Mucosa of descending colon (tissue), 3 donors: Measurements from ENCODE around the gene PLCB4. TPM values are rescaled to one million over a fixed set of nuclear protein-coding genes. Genes with fewer than 3 reads are reported as not detected.

Experiments used
- ATAC-seq: fragments of 200-7000 bp; cut with Tn5 transposase; one replicate; pipeline ENCODE4 v1.9.1; 2020; ENCODE audit warnings: mild to moderate bottlenecking, moderate library complexity
- DNase-seq, 3 donors: peaks; one replicate each; pipeline ENCODE4 v3.0.0-alpha.2; 2020
- H3K36me3 ChIP-seq: fragments of 200-600 bp; one replicate; pipeline ENCODE4 v1.8.0; 2021; ENCODE audit warnings: low read depth, mild to moderate bottlenecking
- H3K4me1 ChIP-seq: fragments of 200-600 bp; one replicate; pipeline ENCODE4 v1.8.0; 2021; ENCODE audit warnings: low read depth, mild to moderate bottlenecking
- H3K4me3 ChIP-seq: fragments of 200-600 bp; one replicate; pipeline ENCODE4 v1.8.0; 2021; ENCODE audit warnings: mild to moderate bottlenecking
- H3K9me3 ChIP-seq: fragments of 200-600 bp; one replicate; pipeline ENCODE4 v1.8.0; 2021; ENCODE audit warnings: mild to moderate bottlenecking
- CTCF ChIP-seq: fragments of 200-600 bp; IDR thresholded peaks from one replicate; pipeline ENCODE4 v1.8.0; 2022; ENCODE audit warnings: antibody characterized with exemption, mild to moderate bottlenecking
- intact Hi-C, 2 donors: fragments of 100-400 bp; cut with DNase I in 1 of 2; cut with micrococcal nuclease in 1 of 2; formaldehyde crosslinking; loops; one replicate each; pipeline versions ENCODE4 v1.11.0 to v1.11.1; 2022; cut with DNase I, micrococcal nuclease
- total RNA-seq, 3 donors: library from RNA; stranded (reverse); fragmentation: NEBNext Ultra II Directional in 2 of 3; extraction: Animal tissue kit (Norgen Biotek cat#: 25700) in 2 of 3; gene quantifications; one replicate each; pipeline versions ENCODE4 v1.2.1 to v1.2.4, GENCODE V29; 2021 to 2023
- donor health status: DM: no; HTN: no; CAD: no; lungs with moderate emphysema.
- donor health status: DM: no; HTN: no; CAD: no.
- donor health status: DM: no; HTN: yes; CAD: no.

PLCB4 gene
- total RNA-seq, 3 donors from 2014 or later: 37.8 to 55.0 (median 51.2) TPM

GRCh38 chr20:9262653-9263194 is 193.8 kb downstream of the PLCB4 start:
- no peak overlapping the region for H3K4me3 ChIP-seq
- no peaks in the 10 kb centered on the region for H3K4me1 ChIP-seq
- DNase-seq: no peak
- intact Hi-C loops: no loop called here
- ATAC-seq: no peak
- H3K9me3 ChIP-seq: no peaks in the 10 kb centered on the region
- H3K36me3 ChIP-seq: no peaks in the 10 kb centered on the region
- no peak for TF ChIP-seq CTCF

GRCh38 chr20:9269280-9269971 is 200.5 kb downstream of the PLCB4 start:
- Histone ChIP-seq H3K9me3 (no peaks in the 10 kb centered on the region), H3K4me1 (no peaks in the 10 kb centered on the region), H3K36me3 (no peaks in the 10 kb centered on the region), H3K4me3 (no peak overlapping the region)
- DNase-seq (no peak), ATAC-seq (no peak)
- no peak for TF ChIP-seq CTCF
- intact Hi-C loops: no loop called here

- Histone ChIP-seq H3K4me3 (no peak overlapping the region), H3K36me3 (no peaks in the 10 kb centered on the region), H3K4me1 (no peaks in the 10 kb centered on the region), H3K9me3 (no peaks in the 10 kb centered on the region)
- TF ChIP-seq CTCF: no peak
- no peak for DNase-seq
- ATAC-seq: no peak
- intact Hi-C loops: no loop called here
Observed at GRCh38 chr20:9270831-9271230, 201.9 kb downstream of the PLCB4 start.

- Histone ChIP-seq H3K36me3 (no peaks in the 10 kb centered on the region), H3K4me1 (no peaks in the 10 kb centered on the region), H3K4me3 (no peak overlapping the region), H3K9me3 (no peaks in the 10 kb centered on the region)
- no peak for TF ChIP-seq CTCF
- ATAC-seq: no peak
- intact Hi-C loops: no loop called here
- no peak for DNase-seq
Observed at GRCh38 chr20:9276966-9277468, 208.1 kb downstream of the PLCB4 start.

DNA sequence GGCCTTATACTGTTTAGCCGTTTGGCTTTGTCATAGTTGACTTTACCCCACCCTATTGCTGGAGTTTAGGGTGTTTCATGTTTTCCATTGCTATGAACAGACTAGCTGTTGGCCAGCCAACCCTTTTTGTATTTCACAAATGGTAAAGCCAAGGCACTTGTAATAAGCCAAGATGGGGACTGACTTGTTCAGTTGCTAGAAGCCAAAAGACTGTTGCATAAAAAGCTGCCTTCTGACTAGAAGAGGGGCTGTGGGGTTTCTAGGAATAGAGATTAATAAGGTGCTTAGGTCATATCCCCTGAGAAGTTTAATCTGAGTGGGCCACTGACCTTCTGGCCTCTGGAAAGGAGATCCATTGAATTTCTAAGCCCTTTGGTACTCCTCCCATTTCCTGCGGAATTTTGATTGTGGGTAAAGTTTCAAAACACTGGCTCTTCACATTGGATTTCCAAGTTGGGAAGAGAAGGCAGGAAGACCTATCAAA is 211.1 kb downstream of the PLCB4 start:
- Histone ChIP-seq H3K4me3 (no peak overlapping the region), H3K4me1 (no peaks in the 10 kb centered on the region), H3K9me3 (no peaks in the 10 kb centered on the region), H3K36me3 (no peaks in the 10 kb centered on the region)
- DNase-seq (no peak), ATAC-seq (peak; percentile 52)
- intact Hi-C loops: no loop called here
- TF ChIP-seq CTCF: no peak
